Measurements from ENCODE around the gene HDGFL2.

Gene HDGFL2

GRCh38 chr19:4439243-4439642 is 32.9 kb upstream of the HDGFL2 start:
- TF ChIP-seq, protein P1, sequence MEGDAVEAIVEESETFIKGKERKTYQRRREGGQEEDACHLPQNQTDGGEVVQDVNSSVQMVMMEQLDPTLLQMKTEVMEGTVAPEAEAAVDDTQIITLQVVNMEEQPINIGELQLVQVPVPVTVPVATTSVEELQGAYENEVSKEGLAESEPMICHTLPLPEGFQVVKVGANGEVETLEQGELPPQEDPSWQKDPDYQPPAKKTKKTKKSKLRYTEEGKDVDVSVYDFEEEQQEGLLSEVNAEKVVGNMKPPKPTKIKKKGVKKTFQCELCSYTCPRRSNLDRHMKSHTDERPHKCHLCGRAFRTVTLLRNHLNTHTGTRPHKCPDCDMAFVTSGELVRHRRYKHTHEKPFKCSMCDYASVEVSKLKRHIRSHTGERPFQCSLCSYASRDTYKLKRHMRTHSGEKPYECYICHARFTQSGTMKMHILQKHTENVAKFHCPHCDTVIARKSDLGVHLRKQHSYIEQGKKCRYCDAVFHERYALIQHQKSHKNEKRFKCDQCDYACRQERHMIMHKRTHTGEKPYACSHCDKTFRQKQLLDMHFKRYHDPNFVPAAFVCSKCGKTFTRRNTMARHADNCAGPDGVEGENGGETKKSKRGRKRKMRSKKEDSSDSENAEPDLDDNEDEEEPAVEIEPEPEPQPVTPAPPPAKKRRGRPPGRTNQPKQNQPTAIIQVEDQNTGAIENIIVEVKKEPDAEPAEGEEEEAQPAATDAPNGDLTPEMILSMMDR (IDR thresholded peaks at IDR 0.05) = no peak
- no peak overlapping the region for H3K27ac ChIP-seq
- no peak overlapping the region for H3K4me3 ChIP-seq
- no peak for DNase-seq (ENCODE audit: low spot score)

DNA sequence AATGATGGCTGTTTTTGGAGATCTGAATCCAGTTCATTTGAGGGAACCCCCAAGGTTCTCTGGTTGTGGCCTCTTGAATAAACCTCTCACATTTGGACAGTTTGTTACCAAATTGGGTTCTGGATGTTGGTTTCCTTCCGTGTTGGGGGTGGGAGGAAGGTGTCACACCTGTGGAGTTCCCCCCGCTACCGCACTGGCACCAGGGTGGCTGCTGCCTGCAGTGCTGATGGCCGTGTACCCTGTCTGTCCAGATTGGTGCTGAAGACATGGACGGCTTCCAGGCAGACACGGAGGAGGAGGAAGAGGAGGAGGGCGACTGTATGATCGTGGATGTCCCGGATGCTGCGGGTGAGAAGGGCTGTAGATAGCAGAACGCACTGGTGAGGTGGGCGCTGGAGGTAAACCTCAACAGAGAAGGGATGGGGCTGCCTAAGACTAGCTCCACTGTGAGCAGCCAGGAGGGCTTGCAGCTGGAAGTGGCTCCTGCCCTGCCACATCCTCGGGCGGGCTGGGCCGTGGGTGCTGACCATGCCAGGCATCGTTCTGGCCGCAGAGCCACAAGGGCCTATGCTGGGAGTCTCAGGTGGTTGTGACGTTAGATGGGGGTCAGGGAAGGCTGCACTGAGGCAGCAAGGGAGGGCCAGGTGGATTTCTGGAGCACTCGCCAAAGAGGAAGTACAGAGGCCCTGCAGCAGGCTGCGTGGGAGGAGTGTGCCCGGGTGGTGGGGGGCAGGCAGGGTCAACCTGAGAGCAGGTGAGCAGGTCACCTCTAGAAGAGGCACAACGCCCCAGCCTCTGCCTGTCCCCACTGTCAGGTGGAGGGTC is 29.9 kb upstream of the HDGFL2 start:
- TF ChIP-seq, protein P1 (IDR thresholded peaks at IDR 0.05) = no peak
- Histone ChIP-seq H3K27ac (no peak overlapping the region), H3K4me3 (no peak overlapping the region)
- DNase-seq (ENCODE audit: low spot score) = no peak

GRCh38 chr19:4442819-4443146 is 29.3 kb upstream of the HDGFL2 start:
- Histone ChIP-seq H3K4me3 (no peak overlapping the region), H3K27ac (no peak overlapping the region)
- TF ChIP-seq, protein P1 (IDR thresholded peaks at IDR 0.05) = no peak
- DNase-seq (ENCODE audit: low spot score) = no peak

- TF ChIP-seq, protein P1 (IDR thresholded peaks at IDR 0.05) = no peak
- no peak for DNase-seq (ENCODE audit: low spot score)
- Histone ChIP-seq H3K27ac (no peak overlapping the region), H3K4me3 (no peak overlapping the region)
Measured at GRCh38 chr19:4443188-4443587, 28.9 kb upstream of the HDGFL2 start.

GRCh38 chr19:4443966-4444764 is 27.9 kb upstream of the HDGFL2 start:
- TF ChIP-seq, protein P1 (IDR thresholded peaks at IDR 0.05) = no peak
- no peak overlapping the region for H3K27ac ChIP-seq
- DNase-seq (ENCODE audit: low spot score) = no peak
- no peak overlapping the region for H3K4me3 ChIP-seq

- Histone ChIP-seq H3K4me3 (no peak overlapping the region), H3K27ac (no peak overlapping the region)
- TF ChIP-seq, protein P1 (IDR thresholded peaks at IDR 0.05) = no peak
- no peak for DNase-seq (ENCODE audit: low spot score)
Measured at GRCh38 chr19:4444765-4445741, 27.0 kb upstream of the HDGFL2 start.
